Fibroblast of lung (primary cell): Measurements from ENCODE around the gene NTRK2. TPM values are rescaled to one million over a fixed set of nuclear protein-coding genes. Genes with fewer than 3 reads are reported as not detected.

Experiments used
- DNase-seq, 2 donors: peaks; one replicate each; pipeline versions ENCODE4 v3.0.0 to v3.0.0-alpha.2; 2010; ENCODE audit warnings: low read depth in 2 of 2
- H2AFZ ChIP-seq: 2 replicates; pipeline ENCODE4 v1.5.1; 2012; ENCODE audit warnings: low read length, control low read depth, inconsistent platforms
- H3K27ac ChIP-seq: 2 replicates; pipeline ENCODE4 v1.5.1; 2011; ENCODE audit warnings: low read length, control low read depth; ENCODE audit not compliant: insufficient read depth
- H3K27me3 ChIP-seq: 2 replicates; pipeline ENCODE4 v1.5.1; 2011; ENCODE audit warnings: mild to moderate bottlenecking, low read length; ENCODE audit not compliant: control insufficient read depth, insufficient read depth
- H3K36me3 ChIP-seq: 2 replicates; pipeline ENCODE4 v1.5.1; 2011; ENCODE audit warnings: low read length; ENCODE audit not compliant: control insufficient read depth, insufficient read depth
- H3K4me1 ChIP-seq: 2 replicates; pipeline ENCODE4 v1.5.1; 2011; ENCODE audit warnings: low read length; ENCODE audit not compliant: control insufficient read depth, insufficient read depth; ENCODE audit errors: extremely low read depth
- H3K4me2 ChIP-seq: 2 replicates; pipeline ENCODE4 v1.5.1; 2011; ENCODE audit warnings: low read length, control low read depth; ENCODE audit not compliant: insufficient read depth; ENCODE audit errors: extremely low read depth
- H3K4me3 ChIP-seq, 4 experiments: fragments of 200-600 bp in 1 of 4; sonication (generic) in 1 of 4; replicated peaks in 1 of 4; 2 replicates each; pipeline ENCODE4 v1.5.1; 2011 to 2016; ENCODE audit warnings: low read length in 4 of 4, low read depth in 3 of 4, mild to moderate bottlenecking in 3 of 4, control low read depth in 2 of 4, inconsistent platforms in 1 of 4, mixed read lengths in 1 of 4; ENCODE audit not compliant: insufficient read depth in 1 of 4; ENCODE audit errors: control extremely low read depth in 1 of 4
- H3K79me2 ChIP-seq: 2 replicates; pipeline ENCODE4 v1.5.1; 2012; ENCODE audit warnings: mild to moderate bottlenecking, low read length, inconsistent platforms; ENCODE audit not compliant: control insufficient read depth, insufficient read depth
- H3K9ac ChIP-seq: 2 replicates; pipeline ENCODE4 v1.5.1; 2011; ENCODE audit warnings: mild to moderate bottlenecking, low read length, control low read depth; ENCODE audit not compliant: insufficient read depth
- H3K9me3 ChIP-seq: 2 replicates; pipeline ENCODE4 v1.5.1; 2012; ENCODE audit warnings: low read depth, low read length; ENCODE audit not compliant: control insufficient read depth, insufficient read depth
- H4K20me1 ChIP-seq: 2 replicates; pipeline ENCODE4 v1.5.1; 2011; ENCODE audit warnings: low read length; ENCODE audit not compliant: control insufficient read depth, insufficient read depth; ENCODE audit errors: extremely low read depth
- CTCF ChIP-seq, 2 donors: IDR thresholded peaks in 1 of 2; conservative IDR thresholded peaks in 1 of 2; 1 replicate in 1 of 2; 2 replicates in 1 of 2; pipeline ENCODE4 v1.5.1; 2011 to 2012; ENCODE audit warnings: low read length in 2 of 2, control low read depth in 1 of 2, inconsistent platforms in 1 of 2, low read depth in 1 of 2, mild to moderate bottlenecking in 1 of 2
- EZH2 ChIP-seq: IDR thresholded peaks from 2 replicates; pipeline ENCODE4 v1.5.1; 2012; ENCODE audit warnings: low read length, control low read depth, mild to moderate bottlenecking; ENCODE audit errors: missing control alignments
- polyA plus RNA-seq, 2 donors: library from polyadenylated mRNA; depleted of rRNA in 1 of 2; stranded (reverse) in 1 of 2; unstranded in 1 of 2; fragments of >200 nt; gene quantifications; 2 replicates each; pipeline ENCODE4 v1.2.1, GENCODE V29; 2011 to 2012; ENCODE audit warnings: missing spikeins in 1 of 2
- total RNA-seq: library from RNA; depleted of rRNA; stranded (reverse); fragments of >200 nt; gene quantifications from 2 replicates; pipeline ENCODE4 v1.2.1, GENCODE V29; 2014

Gene NTRK2
- total and polyA plus RNA-seq, 2 donors (not counting 1 experiment from before 2014, with no cell fraction given): 0.66 to 1.1 TPM

GRCh38 chr9:84829471-84829870 lies 159.9 kb downstream of the NTRK2 start:
- no peaks in the 10 kb centered on the region for H3K36me3 ChIP-seq
- no peak overlapping the region for H3K27ac ChIP-seq
- H2AFZ ChIP-seq: no peak overlapping the region
- no peaks in the 10 kb centered on the region for H4K20me1 ChIP-seq
- no peak for DNase-seq
- H3K4me1 ChIP-seq: no peaks in the 10 kb centered on the region
- H3K27me3 ChIP-seq: no peaks in the 10 kb centered on the region
- no peak overlapping the region for H3K9ac ChIP-seq
- H3K4me2 ChIP-seq: no peak overlapping the region
- no peak overlapping the region for H3K4me3 ChIP-seq
- no peak for TF ChIP-seq CTCF (conservative IDR thresholded peaks at IDR 0.05 in 1 of 2, IDR thresholded peaks at IDR 0.05 in 1 of 2; ENCODE audit: low read depth in 1 of 2, low read length in 2 of 2)
- no peak for TF ChIP-seq EZH2
- no peaks in the 10 kb centered on the region for H3K9me3 ChIP-seq
- no peaks in the 10 kb centered on the region for H3K79me2 ChIP-seq

GRCh38 chr9:84829997-84830696 lies 160.6 kb downstream of the NTRK2 start:
- Histone ChIP-seq H3K4me1 (no peaks in the 10 kb centered on the region), H3K27ac (no peak overlapping the region), H2AFZ (no peak overlapping the region), H4K20me1 (no peaks in the 10 kb centered on the region), H3K4me3 (no peak overlapping the region), H3K9ac (no peak overlapping the region), H3K79me2 (no peaks in the 10 kb centered on the region), H3K4me2 (no peak overlapping the region), H3K36me3 (no peaks in the 10 kb centered on the region), H3K9me3 (no peaks in the 10 kb centered on the region), H3K27me3 (no peaks in the 10 kb centered on the region)
- TF ChIP-seq EZH2 (no peak), CTCF (conservative IDR thresholded peaks at IDR 0.05 in 1 of 2, IDR thresholded peaks at IDR 0.05 in 1 of 2; ENCODE audit: low read depth in 1 of 2, low read length in 2 of 2) (no peak)
- DNase-seq: no peak

GRCh38 chr9:84831377-84831776 lies 161.8 kb downstream of the NTRK2 start:
- Histone ChIP-seq H3K4me3 (no peak overlapping the region), H3K4me2 (no peak overlapping the region), H4K20me1 (no peaks in the 10 kb centered on the region), H3K27ac (no peak overlapping the region), H3K9me3 (no peaks in the 10 kb centered on the region), H3K79me2 (no peaks in the 10 kb centered on the region), H3K4me1 (no peaks in the 10 kb centered on the region), H3K27me3 (no peaks in the 10 kb centered on the region), H2AFZ (no peak overlapping the region), H3K9ac (no peak overlapping the region), H3K36me3 (no peaks in the 10 kb centered on the region)
- TF ChIP-seq CTCF (conservative IDR thresholded peaks at IDR 0.05 in 1 of 2, IDR thresholded peaks at IDR 0.05 in 1 of 2; ENCODE audit: low read depth in 1 of 2, low read length in 2 of 2): no peak
- no peak for TF ChIP-seq EZH2
- no peak for DNase-seq
